CD4-positive, CD25-positive, alpha-beta regulatory T cell (primary cell): Measurements from ENCODE around the gene EDNRA. TPM values are rescaled to one million over a fixed set of nuclear protein-coding genes. Genes with fewer than 3 reads are reported as not detected.

Experiments
- ATAC-seq, 2 donors: fragments of 150-1000 bp; cut with Tn5 transposase; one replicate each; pipeline ENCODE4 v1.10.0; 2021; ENCODE audit warnings: low read depth in 2 of 2, moderate number of reproducible peaks in 2 of 2, moderate library complexity in 1 of 2
- DNase-seq, 3 donors: peaks; one replicate each; pipeline versions ENCODE4 v3.0.0 to v3.0.0-alpha.2; 2012 to 2022; ENCODE audit warnings: mixed read lengths in 1 of 3
- H3K27ac ChIP-seq: one replicate; pipeline ENCODE4 v1.7.0; 2013; ENCODE audit warnings: mild to moderate bottlenecking, low read length; ENCODE audit not compliant: insufficient read depth, poor library complexity, severe bottlenecking
- H3K27me3 ChIP-seq: one replicate; pipeline ENCODE4 v1.7.0; 2013; ENCODE audit warnings: low read length; ENCODE audit not compliant: control insufficient read depth, insufficient read depth
- H3K36me3 ChIP-seq: one replicate; pipeline ENCODE4 v1.7.0; 2013; ENCODE audit warnings: mild to moderate bottlenecking, low read length, moderate library complexity; ENCODE audit not compliant: control insufficient read depth, insufficient read depth
- H3K4me1 ChIP-seq: 2 replicates; pipeline ENCODE4 v1.7.0; 2013; ENCODE audit warnings: mild to moderate bottlenecking, low read length; ENCODE audit not compliant: insufficient read depth, control insufficient read depth, poor library complexity, severe bottlenecking
- H3K4me3 ChIP-seq: one replicate; pipeline ENCODE4 v1.7.0; 2013; ENCODE audit warnings: low read depth, mild to moderate bottlenecking, low read length, moderate library complexity
- H3K9me3 ChIP-seq, 2 experiments: 1 replicate in 1 of 2; 2 replicates in 1 of 2; pipeline ENCODE4 v1.7.0; 2013; ENCODE audit warnings: low read length in 2 of 2, mild to moderate bottlenecking in 1 of 2, moderate library complexity in 1 of 2; ENCODE audit not compliant: control insufficient read depth in 2 of 2
- H3K27ac Mint-ChIP-seq, 3 donors: one replicate each; pipeline ENCODE4 v1.8.0; 2020 to 2022; ENCODE audit warnings: mild to moderate bottlenecking in 3 of 3, mixed read lengths in 3 of 3, moderate library complexity in 2 of 3
- H3K27me3 Mint-ChIP-seq: one replicate; pipeline ENCODE4 v1.8.0; 2022; ENCODE audit warnings: mild to moderate bottlenecking, mixed read lengths
- H3K36me3 Mint-ChIP-seq: one replicate; pipeline ENCODE4 v1.8.0; 2020; ENCODE audit warnings: mixed read lengths
- H3K4me1 Mint-ChIP-seq, 4 donors: one replicate each; pipeline ENCODE4 v1.8.0; 2020 to 2022; ENCODE audit warnings: mixed read lengths in 4 of 4, mild to moderate bottlenecking in 1 of 4
- H3K4me3 Mint-ChIP-seq, 4 donors: one replicate each; pipeline ENCODE4 v1.8.0; 2020 to 2022; ENCODE audit warnings: mild to moderate bottlenecking in 4 of 4, mixed read lengths in 4 of 4, moderate library complexity in 3 of 4
- H3K9me3 Mint-ChIP-seq, 7 donors: one replicate each; pipeline ENCODE4 v1.8.0; 2020 to 2022; ENCODE audit warnings: mixed read lengths in 7 of 7, mild to moderate bottlenecking in 3 of 7, moderate library complexity in 2 of 7
- polyA plus RNA-seq, 4 donors: library from polyadenylated mRNA; unstranded; fragments of 300-500 nt; fragmentation: Illumina TruSeq; gene quantifications; one replicate each; pipeline ENCODE4 v1.2.3, GENCODE V29; 2021
- total RNA-seq: library from RNA; stranded (reverse); gene quantifications from one replicate; pipeline ENCODE4 v1.2.3, GENCODE V29; 2022

The EDNRA gene
- total and polyA plus RNA-seq, 5 donors from 2014 or later, result not detected

DNA sequence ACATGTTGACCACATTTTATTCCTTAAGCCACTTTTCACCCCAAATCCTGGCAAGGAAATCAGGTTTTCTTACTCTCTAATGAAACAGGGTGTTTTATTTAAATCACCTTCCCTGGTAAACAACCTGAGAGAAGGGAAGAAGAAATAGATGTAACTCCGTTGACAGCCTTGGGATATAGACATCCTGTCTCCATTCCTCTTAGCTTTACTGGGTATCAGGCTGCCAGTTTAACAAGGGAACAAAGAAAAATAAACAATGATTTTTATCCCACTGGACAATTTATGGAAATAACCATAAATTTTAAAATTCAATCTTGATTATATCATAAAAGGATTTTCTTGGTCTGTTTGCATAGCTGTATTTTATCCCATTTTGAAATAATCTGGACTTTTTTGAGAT, 49.2 kb downstream of the EDNRA start:
- ATAC-seq, result no peak
- Histone ChIP-seq H3K9me3 (no peaks in the 10 kb centered on the region), H3K27ac (no peak overlapping the region), H3K4me1 (no peaks in the 10 kb centered on the region), H3K27me3 (peaks cover 2% of the 10 kb centered on the region), H3K4me3 (no peak overlapping the region), H3K36me3 (no peaks in the 10 kb centered on the region)
- no peak overlapping the region for H3K4me3 Mint-ChIP-seq
- H3K27me3 Mint-ChIP-seq, result peaks cover 12% of the 10 kb centered on the region
- H3K4me1 Mint-ChIP-seq, result no peaks in the 10 kb centered on the region
- no peaks in the 10 kb centered on the region for H3K36me3 Mint-ChIP-seq
- no peak overlapping the region for H3K27ac Mint-ChIP-seq
- no peak for DNase-seq
- H3K9me3 Mint-ChIP-seq, result peaks cover 0 to 2% (median 0%) of the 10 kb centered on the region in 7 donors

DNA sequence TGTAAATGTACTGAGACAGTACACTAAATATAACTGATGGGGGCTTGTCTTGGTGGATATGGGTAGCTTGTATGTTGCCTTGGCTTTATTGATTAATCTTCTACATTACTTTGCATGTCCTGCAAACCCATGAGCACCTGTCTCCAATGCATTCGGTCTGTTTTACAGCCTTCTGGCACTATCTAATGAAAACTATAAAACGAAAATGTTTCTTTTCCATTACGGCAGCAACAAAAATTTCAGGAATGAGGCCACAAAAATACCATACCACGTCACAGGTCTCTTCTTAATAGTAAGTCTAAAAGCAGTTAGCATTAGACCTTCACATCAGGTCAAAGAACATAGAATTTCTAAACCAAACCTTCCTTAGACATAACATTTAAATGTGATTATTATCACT, 49.8 kb downstream of the EDNRA start:
- no peak overlapping the region for H3K4me3 Mint-ChIP-seq
- H3K4me1 Mint-ChIP-seq, result no peaks in the 10 kb centered on the region
- H3K27ac Mint-ChIP-seq, result no peak overlapping the region
- Histone ChIP-seq H3K4me3 (no peak overlapping the region), H3K36me3 (no peaks in the 10 kb centered on the region), H3K9me3 (no peaks in the 10 kb centered on the region), H3K27ac (no peak overlapping the region), H3K4me1 (no peaks in the 10 kb centered on the region), H3K27me3 (peaks cover 2% of the 10 kb centered on the region)
- H3K27me3 Mint-ChIP-seq, result peaks cover 12% of the 10 kb centered on the region
- ATAC-seq, result no peak
- H3K9me3 Mint-ChIP-seq, result peaks cover 0 to 2% (median 0%) of the 10 kb centered on the region in 7 donors
- no peaks in the 10 kb centered on the region for H3K36me3 Mint-ChIP-seq
- DNase-seq, result no peak

DNA sequence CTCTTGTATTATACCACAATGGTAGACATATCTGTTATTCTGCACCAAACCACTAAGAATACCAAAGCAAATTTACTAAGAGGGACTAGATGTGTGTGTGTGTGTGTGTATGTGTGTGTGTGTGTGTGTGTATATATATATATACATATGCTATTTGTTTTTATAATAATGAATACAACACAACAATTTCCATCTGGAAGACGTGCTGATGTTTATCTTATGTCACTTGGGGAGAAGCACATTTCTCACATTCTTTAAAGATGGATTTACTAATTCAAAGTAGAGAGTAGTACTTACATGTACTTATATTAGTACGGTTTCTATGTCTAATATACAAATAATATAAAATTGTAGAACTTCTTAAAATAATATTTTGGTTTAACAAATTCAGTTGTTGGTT, 52.0 kb downstream of the EDNRA start:
- ATAC-seq (no peak), DNase-seq (no peak)
- H3K27me3 ChIP-seq, result peaks cover 6% of the 10 kb centered on the region
- no peaks in the 10 kb centered on the region for H3K36me3 ChIP-seq
- no peak overlapping the region for H3K27ac Mint-ChIP-seq
- no peaks in the 10 kb centered on the region for H3K9me3 ChIP-seq
- no peaks in the 10 kb centered on the region for H3K4me1 ChIP-seq
- no peak overlapping the region for H3K4me3 Mint-ChIP-seq
- peaks cover 0 to 2% (median 0%) of the 10 kb centered on the region in 7 donors for H3K9me3 Mint-ChIP-seq
- H3K27me3 Mint-ChIP-seq, result peaks cover 7% of the 10 kb centered on the region
- no peak overlapping the region for H3K4me3 ChIP-seq
- no peaks in the 10 kb centered on the region for H3K4me1 Mint-ChIP-seq
- H3K27ac ChIP-seq, result no peak overlapping the region
- no peaks in the 10 kb centered on the region for H3K36me3 Mint-ChIP-seq

DNA sequence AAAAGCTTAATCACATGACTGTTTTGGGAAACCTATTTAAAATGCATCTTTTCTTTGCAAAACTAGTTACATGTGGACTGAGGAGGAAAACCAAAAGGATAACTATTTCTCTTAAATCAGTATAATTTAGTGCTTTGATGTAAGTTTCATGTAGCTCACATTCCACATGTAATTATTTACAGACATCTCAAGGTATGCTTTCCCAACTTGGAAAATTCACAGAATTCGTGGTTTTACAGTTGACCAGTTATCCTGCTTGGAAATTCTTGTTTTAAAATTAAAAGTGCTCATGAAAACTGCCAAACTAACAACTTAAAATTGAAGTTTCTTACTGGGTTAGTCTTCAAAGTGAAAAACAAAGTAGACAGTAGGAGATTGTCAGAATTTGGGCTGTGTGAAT, 52.4 kb downstream of the EDNRA start:
- Mint-ChIP-seq H3K27me3 (peaks cover 7% of the 10 kb centered on the region), H3K9me3 (peaks cover 0 to 2% (median 0%) of the 10 kb centered on the region in 7 donors), H3K4me3 (no peak overlapping the region), H3K27ac (no peak overlapping the region), H3K36me3 (no peaks in the 10 kb centered on the region), H3K4me1 (no peaks in the 10 kb centered on the region)
- Histone ChIP-seq H3K27ac (no peak overlapping the region), H3K9me3 (no peaks in the 10 kb centered on the region), H3K4me3 (no peak overlapping the region), H3K27me3 (peaks cover 8% of the 10 kb centered on the region), H3K36me3 (no peaks in the 10 kb centered on the region), H3K4me1 (no peaks in the 10 kb centered on the region)
- ATAC-seq, result no peak
- no peak for DNase-seq

DNA sequence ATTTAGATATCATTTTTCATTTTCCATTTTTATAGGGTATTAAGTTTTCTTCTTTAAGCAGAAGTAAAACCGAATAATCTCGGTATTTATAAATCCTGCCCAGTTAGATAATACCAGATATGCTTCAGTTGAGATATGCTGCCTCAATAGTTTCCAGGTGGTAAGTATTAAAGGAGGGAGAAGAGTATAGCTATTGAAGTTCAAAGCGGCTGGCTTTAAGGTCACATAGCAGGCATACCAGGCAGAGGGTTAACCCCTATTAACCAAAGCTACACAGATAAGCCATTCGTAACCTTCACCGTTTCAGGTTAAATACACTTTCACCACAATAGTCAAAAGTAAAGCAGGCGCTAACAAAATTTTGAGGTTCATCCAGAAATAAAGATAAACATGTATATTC, 54.2 kb downstream of the EDNRA start:
- no peak overlapping the region for H3K4me3 ChIP-seq
- H3K27me3 ChIP-seq, result peaks cover 8% of the 10 kb centered on the region
- H3K9me3 ChIP-seq, result no peaks in the 10 kb centered on the region
- Mint-ChIP-seq H3K4me3 (no peak overlapping the region), H3K4me1 (no peaks in the 10 kb centered on the region), H3K27ac (no peak overlapping the region), H3K27me3 (peaks cover 4% of the 10 kb centered on the region), H3K36me3 (no peaks in the 10 kb centered on the region), H3K9me3 (peaks cover 0 to 3% (median 0%) of the 10 kb centered on the region in 7 donors)
- DNase-seq (no peak), ATAC-seq (no peak)
- no peaks in the 10 kb centered on the region for H3K4me1 ChIP-seq
- H3K27ac ChIP-seq, result no peak overlapping the region
- H3K36me3 ChIP-seq, result no peaks in the 10 kb centered on the region

DNA sequence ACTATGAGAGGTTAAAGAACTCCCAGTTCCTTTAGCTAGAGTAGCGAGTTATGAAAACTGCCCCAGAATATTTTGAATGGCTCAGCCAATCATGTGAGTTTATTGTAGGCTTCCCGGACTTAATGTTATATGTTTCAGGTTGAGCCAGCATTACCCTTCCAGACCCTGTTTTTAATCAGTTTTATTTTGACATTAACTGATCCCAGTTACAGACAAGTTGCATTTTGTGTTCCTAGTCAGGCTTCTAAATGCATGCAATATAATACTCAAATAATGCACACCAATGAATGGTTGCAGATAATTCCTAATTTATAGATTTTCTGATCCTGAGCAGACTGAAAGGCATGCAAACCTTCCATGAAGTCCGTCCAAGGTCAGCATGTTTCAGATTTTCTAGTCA, 57.8 kb downstream of the EDNRA start:
- ATAC-seq (no peak), DNase-seq (no peak)
- Mint-ChIP-seq H3K4me3 (no peak overlapping the region), H3K27me3 (peaks cover 13% of the 10 kb centered on the region), H3K36me3 (no peaks in the 10 kb centered on the region), H3K27ac (no peak overlapping the region), H3K9me3 (peaks cover 0 to 5% (median 0%) of the 10 kb centered on the region in 7 donors), H3K4me1 (no peaks in the 10 kb centered on the region)
- Histone ChIP-seq H3K4me1 (no peaks in the 10 kb centered on the region), H3K4me3 (no peak overlapping the region), H3K27ac (no peak overlapping the region), H3K36me3 (no peaks in the 10 kb centered on the region), H3K27me3 (peaks cover 8% of the 10 kb centered on the region), H3K9me3 (no peaks in the 10 kb centered on the region)

DNA sequence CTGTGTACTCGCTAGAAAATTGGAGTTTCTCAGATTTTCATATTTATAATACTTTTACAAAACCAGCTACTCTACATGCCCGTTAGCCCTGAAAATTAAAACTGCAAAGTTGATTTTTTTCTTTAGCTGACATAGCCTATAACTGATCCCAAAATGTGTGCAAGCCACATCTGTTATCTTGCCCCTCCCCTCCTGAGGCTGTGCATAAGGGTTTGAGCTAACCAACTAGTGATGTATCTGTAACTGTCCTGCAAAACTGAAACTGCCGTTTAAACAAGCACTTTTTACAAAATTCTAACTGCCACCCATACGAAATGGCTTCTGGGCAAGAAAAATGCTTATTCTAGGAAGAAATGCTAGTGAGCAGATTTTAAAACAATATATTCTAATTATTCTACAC, 59.1 kb downstream of the EDNRA start:
- Mint-ChIP-seq H3K4me1 (no peaks in the 10 kb centered on the region), H3K4me3 (no peak overlapping the region), H3K27me3 (peaks cover 21% of the 10 kb centered on the region), H3K27ac (no peak overlapping the region), H3K9me3 (peaks cover 0 to 3% (median 0%) of the 10 kb centered on the region in 7 donors), H3K36me3 (no peaks in the 10 kb centered on the region)
- Histone ChIP-seq H3K27ac (no peak overlapping the region), H3K27me3 (peaks cover 8% of the 10 kb centered on the region), H3K4me3 (no peak overlapping the region), H3K36me3 (no peaks in the 10 kb centered on the region), H3K9me3 (no peaks in the 10 kb centered on the region), H3K4me1 (no peaks in the 10 kb centered on the region)
- DNase-seq (no peak), ATAC-seq (no peak)

DNA sequence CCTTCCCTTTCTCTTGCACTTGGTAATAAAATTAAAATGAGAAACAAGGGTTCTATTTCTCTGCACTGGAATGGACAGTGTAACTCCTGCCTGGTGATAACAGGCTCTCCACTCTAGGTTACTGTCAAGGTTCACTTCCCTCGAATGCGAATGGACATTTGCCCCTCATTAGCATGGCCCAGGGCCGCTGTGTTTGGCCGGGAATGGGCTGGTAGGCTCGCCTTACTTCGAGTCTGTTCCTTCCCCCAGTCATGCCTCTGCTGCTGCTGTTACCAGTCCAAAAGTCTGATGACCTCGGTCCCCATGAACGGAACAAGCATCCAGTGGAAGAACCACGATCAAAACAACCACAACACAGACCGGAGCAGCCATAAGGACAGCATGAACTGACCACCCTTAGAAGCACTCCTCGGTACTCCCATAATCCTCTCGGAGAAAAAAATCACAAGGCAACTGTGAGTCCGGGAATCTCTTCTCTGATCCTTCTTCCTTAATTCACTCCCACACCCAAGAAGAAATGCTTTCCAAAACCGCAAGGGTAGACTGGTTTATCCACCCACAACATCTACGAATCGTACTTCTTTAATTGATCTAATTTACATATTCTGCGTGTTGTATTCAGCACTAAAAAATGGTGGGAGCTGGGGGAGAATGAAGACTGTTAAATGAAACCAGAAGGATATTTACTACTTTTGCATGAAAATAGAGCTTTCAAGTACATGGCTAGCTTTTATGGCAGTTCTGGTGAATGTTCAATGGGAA, 61.5 kb downstream of the EDNRA start:
- peaks cover 0 to 3% (median 0%) of the 10 kb centered on the region in 7 donors for H3K9me3 Mint-ChIP-seq
- ATAC-seq, result no peak

More for the DNA sequence above, 61.5 kb downstream of the EDNRA start:
- DNase-seq, result no peak
- H3K4me3 Mint-ChIP-seq, result no peak overlapping the region
- Histone ChIP-seq H3K9me3 (no peaks in the 10 kb centered on the region), H3K27ac (no peak overlapping the region), H3K4me1 (no peaks in the 10 kb centered on the region), H3K27me3 (peaks cover 6% of the 10 kb centered on the region), H3K36me3 (no peaks in the 10 kb centered on the region), H3K4me3 (no peak overlapping the region)
- peaks cover 27% of the 10 kb centered on the region for H3K27me3 Mint-ChIP-seq
- no peaks in the 10 kb centered on the region for H3K36me3 Mint-ChIP-seq
- no peaks in the 10 kb centered on the region for H3K4me1 Mint-ChIP-seq
- no peak overlapping the region for H3K27ac Mint-ChIP-seq
